ENCODE measurements around the gene SLC24A2.

DNA sequence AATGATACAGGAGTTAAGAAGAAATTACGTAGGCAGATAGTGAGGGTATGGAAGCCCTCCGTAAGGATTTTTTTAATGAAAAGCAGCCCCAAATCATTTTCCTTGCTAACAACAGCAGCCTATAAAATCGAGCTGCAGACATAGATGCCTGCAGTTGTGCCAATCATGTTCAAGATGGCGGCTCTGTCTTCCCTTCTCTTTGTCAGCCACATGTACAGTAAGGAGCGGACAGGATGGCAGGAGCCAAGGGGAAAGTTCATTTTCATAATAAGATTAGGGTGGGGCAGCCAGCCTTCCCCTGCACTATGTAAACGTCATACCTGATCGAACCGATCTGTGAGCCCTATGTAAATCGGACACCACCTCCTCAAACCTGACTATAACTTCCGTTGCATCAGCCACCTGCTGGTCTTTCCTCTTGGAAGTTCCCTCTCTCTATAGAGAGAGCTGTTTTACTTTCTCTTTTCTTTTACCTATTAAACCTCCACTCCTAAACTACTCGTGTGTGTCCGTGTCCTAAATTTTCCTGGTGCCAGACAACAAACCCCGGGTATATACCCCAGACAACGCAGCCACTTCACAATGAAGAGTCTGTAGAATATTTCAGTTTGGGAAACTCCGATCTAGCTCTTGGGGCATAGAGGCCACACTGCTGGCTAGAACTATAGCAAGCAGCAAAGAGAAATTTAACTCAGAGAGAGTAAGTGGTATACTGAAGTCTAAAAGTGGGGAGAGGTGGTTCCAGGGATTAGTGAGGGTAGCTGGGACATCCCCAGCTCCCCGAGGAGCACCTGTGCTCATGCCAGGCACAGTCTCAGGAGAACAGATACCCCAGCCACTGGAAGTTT, 20.8 kb upstream of the SLC24A2 start:
- TF ChIP-seq, protein P1, sequence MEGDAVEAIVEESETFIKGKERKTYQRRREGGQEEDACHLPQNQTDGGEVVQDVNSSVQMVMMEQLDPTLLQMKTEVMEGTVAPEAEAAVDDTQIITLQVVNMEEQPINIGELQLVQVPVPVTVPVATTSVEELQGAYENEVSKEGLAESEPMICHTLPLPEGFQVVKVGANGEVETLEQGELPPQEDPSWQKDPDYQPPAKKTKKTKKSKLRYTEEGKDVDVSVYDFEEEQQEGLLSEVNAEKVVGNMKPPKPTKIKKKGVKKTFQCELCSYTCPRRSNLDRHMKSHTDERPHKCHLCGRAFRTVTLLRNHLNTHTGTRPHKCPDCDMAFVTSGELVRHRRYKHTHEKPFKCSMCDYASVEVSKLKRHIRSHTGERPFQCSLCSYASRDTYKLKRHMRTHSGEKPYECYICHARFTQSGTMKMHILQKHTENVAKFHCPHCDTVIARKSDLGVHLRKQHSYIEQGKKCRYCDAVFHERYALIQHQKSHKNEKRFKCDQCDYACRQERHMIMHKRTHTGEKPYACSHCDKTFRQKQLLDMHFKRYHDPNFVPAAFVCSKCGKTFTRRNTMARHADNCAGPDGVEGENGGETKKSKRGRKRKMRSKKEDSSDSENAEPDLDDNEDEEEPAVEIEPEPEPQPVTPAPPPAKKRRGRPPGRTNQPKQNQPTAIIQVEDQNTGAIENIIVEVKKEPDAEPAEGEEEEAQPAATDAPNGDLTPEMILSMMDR (IDR thresholded peaks at IDR 0.05), result no peak
- TF ChIP-seq ZFX (IDR thresholded peaks at IDR 0.05; ENCODE audit: borderline replicate concordance), result no peak

Data from 22Rv1 (cell line).